NT2/D1 (cell line): Measurements from ENCODE around the gene TTPAL.
"Not testable (repeated sequence)": the region's sequence is repeated elsewhere in the genome, so short reads cannot be mapped to it uniquely, and the experiment has no call there.

ENCODE experiments used
- DNase-seq: peaks from one replicate; pipeline ENCODE4 v3.0.0-alpha.2; 2011; ENCODE audit warnings: low read depth, low spot score
- H3K27me3 ChIP-seq: 2 replicates; pipeline ENCODE4 v1.6.0; 2011; ENCODE audit warnings: mild to moderate bottlenecking; ENCODE audit not compliant: insufficient read length, insufficient read depth
- H3K36me3 ChIP-seq: 2 replicates; pipeline ENCODE4 v1.6.1; 2011; ENCODE audit warnings: mild to moderate bottlenecking, low read length, mixed read lengths; ENCODE audit not compliant: insufficient read depth, insufficient read length
- H3K4me1 ChIP-seq: 2 replicates; pipeline ENCODE4 v1.5.1; 2011; ENCODE audit not compliant: insufficient read depth, insufficient read length
- H3K4me3 ChIP-seq: 2 replicates; pipeline ENCODE4 v1.5.1; 2011; ENCODE audit warnings: low read depth; ENCODE audit not compliant: insufficient read length
- H3K9ac ChIP-seq: 2 replicates; pipeline ENCODE4 v1.6.0; 2011; ENCODE audit warnings: low read depth; ENCODE audit not compliant: insufficient read length
- H3K9me3 ChIP-seq: 2 replicates; pipeline ENCODE4 v1.5.1; 2011; ENCODE audit warnings: mild to moderate bottlenecking, low read length; ENCODE audit not compliant: insufficient read depth
- SUZ12 ChIP-seq: IDR thresholded peaks from 2 replicates; pipeline ENCODE4 v1.6.1; 2011; ENCODE audit not compliant: insufficient read length, insufficient read depth; ENCODE audit errors: extremely low read depth
- YY1 ChIP-seq: IDR thresholded peaks from 2 replicates; pipeline ENCODE4 v1.6.1; 2011; ENCODE audit not compliant: insufficient read length, insufficient read depth
- ZNF274 ChIP-seq: IDR thresholded peaks from 2 replicates; pipeline ENCODE4 v1.6.1; 2011; ENCODE audit warnings: mild to moderate bottlenecking, low read depth, low read length

Gene TTPAL

DNA sequence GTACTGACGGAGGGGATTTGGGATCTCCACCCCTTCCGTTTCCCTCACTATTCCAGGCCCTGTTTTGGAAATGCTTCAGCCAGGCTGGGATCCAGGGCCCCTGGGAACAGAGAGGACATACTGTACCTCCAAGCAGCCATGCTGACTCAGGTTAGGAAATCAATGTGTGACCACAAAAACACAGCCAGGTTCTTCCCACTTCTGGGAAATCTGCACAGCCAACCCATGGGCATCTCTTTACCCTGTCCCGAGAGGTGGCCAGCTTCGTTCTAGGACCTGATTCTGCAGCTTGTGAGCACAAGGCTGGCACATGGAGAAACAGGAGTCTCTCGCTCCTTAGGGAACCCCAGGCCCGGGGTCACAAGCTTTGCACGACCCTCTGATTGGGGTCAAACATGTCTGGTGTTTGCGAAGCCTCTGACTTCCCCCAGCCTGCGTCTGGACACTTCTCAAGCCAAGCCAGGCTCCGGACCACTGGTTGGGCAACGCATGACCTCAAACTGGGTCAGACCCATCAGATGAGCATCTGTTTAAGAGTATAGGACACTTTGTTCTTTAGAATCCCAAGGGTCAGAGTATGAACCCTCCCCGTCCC is 8.3 kb upstream of the TTPAL start:
- Histone ChIP-seq H3K4me3 (no peak overlapping the region), H3K27me3 (no peaks in the 10 kb centered on the region), H3K9me3 (no peaks in the 10 kb centered on the region), H3K9ac (no peak overlapping the region), H3K4me1 (no peaks in the 10 kb centered on the region), H3K36me3 (no peaks in the 10 kb centered on the region)
- TF ChIP-seq YY1 (no peak), SUZ12 (no peak), ZNF274 (no peak)
- no peak for DNase-seq

DNA sequence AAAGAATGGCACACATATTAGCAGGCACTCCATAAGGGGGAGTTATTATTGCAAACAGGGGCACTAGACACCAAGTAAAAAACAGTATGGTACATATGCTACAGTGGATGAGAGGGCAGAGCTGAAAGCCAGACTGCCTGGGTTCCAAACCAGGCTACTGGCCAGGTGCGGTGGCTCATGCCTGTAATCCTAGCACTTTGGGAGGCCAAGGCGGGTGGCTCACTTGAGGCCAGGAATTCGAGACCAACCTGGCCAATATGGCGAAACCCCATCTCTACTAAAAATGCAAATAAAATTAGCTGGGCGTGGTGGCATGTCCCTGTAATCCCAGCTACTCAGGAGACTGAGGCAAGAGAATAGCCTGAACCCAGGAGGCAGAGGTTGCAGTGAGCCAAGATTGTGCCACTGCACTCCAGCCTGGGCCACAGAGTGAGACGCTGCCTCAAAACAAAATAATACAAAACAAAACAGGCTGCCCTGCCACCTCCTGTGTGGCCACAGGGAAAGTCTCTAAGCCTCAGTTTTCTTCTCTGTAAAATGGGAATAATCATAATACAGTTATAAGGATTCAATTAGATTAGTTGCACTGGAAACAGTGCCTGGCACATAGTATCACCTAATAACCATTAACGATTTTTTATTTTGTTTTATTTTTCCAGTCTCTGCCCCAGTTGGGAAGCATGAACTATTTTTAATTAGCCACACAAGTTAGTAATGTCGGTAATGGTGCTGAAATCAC is 7.5 kb upstream of the TTPAL start:
- TF ChIP-seq YY1 = no peak
- TF ChIP-seq SUZ12 = no peak
- no peak for TF ChIP-seq ZNF274
- Histone ChIP-seq H3K9ac (no peak overlapping the region), H3K4me3 (no peak overlapping the region), H3K36me3 (no peaks in the 10 kb centered on the region), H3K9me3 (no peaks in the 10 kb centered on the region), H3K4me1 (no peaks in the 10 kb centered on the region), H3K27me3 (no peaks in the 10 kb centered on the region)
- no peak for DNase-seq

DNA sequence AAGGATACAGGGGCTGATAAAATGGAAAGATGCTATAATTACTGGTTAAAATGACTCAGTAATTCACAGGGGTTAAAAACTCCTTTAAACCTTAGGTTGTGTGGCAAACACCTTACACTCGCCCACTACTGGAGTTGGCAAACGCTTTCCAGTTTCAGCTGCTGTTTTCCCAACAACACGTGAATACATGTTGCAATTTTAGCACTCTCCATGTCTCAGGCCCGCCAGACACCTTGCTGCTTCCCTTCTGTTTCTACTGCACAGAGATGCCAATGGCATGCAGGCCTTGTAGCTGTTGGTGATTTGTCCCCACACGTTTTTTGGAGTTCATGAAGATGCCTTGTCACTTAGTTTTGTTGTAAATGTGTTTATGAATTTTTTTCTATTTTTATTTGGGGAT is 5.3 kb upstream of the TTPAL start:
- H3K4me1 ChIP-seq = peaks cover 1% of the 10 kb centered on the region
- no peak overlapping the region for H3K4me3 ChIP-seq
- TF ChIP-seq ZNF274 (no peak), SUZ12 (no peak), YY1 (no peak)

DNA sequence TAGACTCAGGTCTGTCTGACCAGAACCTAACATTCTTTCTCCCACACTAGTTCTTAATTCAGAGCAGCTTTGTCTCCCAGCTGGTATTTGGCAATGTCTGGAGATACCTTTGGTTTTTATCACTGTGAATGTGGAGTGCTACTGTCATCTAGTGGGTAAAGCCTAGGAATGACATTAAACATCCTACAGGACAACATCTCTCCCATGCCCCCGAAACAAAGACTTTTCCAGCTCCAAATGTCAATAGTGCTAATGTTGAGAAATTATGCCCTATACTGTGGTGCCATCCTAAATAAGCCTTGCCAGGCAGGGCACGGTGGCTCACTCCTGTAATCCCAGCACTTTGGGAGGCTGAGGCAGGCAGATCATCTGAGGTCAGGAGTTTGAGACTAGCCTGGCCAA is 4.2 kb upstream of the TTPAL start:
- Histone ChIP-seq H3K27me3 (peaks cover 2% of the 10 kb centered on the region), H3K9ac (no peak overlapping the region), H3K36me3 (no peaks in the 10 kb centered on the region), H3K9me3 (no peaks in the 10 kb centered on the region), H3K4me1 (peaks cover 2% of the 10 kb centered on the region), H3K4me3 (no peak overlapping the region)
- DNase-seq = no peak
- TF ChIP-seq SUZ12 = no peak

More for the DNA sequence above, 5.3 kb upstream of the TTPAL start:
- H3K36me3 ChIP-seq = no peaks in the 10 kb centered on the region
- no peaks in the 10 kb centered on the region for H3K9me3 ChIP-seq
- no peak for DNase-seq
- H3K27me3 ChIP-seq = peaks cover 2% of the 10 kb centered on the region
- H3K9ac ChIP-seq = no peak overlapping the region

DNA sequence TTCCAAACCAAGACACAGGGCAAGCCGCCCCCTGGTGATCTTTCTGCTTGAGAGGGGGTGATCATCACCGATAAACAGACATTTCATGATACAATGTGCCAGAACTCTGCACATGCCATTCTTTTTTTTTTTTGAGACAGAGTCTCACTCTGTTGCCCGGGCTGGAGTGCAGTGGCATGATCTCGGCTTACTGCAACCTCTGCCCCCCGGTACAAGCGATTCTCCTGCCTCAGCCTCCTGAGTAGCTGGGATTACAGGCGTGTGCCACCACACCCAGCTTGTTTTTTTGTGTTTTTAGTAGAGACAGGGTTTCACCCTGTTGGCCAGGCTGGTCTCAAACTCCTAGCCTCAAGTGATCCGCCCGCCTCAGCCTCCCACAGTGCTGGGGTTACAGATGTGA is 3.4 kb upstream of the TTPAL start:
- DNase-seq, H3K9ac ChIP-seq, H3K36me3 ChIP-seq, H3K9me3 ChIP-seq, H3K27me3 ChIP-seq, H3K4me3 ChIP-seq, H3K4me1 ChIP-seq: not testable (repeated sequence)

DNA sequence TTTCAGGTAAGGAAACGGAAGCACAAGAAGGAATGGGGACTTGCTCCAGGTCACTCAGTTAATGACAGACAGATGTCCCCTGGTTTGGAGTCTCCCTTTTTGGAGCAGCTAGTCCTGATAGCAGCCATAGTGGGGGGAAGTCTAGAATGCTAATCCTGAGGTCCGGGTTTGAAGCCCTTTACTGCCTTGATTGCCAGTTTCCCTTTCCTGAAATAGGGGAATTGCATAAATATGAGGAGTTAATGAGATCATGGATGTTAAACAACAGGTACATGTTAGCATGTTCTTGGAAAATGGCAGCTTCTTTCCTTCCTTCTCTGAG is 341 bp upstream of the TTPAL start:
- Histone ChIP-seq H3K27me3 (peaks cover 2% of the 10 kb centered on the region), H3K9ac (peak overlapping the region; percentile 98), H3K4me3 (peak overlapping the region; percentile 95)

DNA sequence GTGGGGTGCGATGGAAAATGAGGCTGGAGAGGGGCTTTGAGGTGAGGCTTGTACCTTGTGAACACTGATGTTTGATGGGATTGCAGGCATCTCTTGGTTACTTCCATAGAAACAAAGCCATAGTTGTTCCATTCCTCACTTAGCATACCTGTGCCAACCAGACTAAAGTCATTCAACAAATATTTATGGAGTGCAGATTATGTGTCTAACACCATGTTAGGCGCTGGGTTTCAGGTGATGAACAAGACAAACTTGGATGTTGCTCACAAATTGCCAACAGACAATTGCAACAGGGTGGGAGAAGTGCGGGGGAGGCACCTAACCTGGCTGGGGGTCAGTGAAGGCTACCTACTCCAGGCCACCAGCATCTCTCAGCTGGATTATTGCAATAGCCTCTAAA is 1.5 kb downstream of the TTPAL start:
- Histone ChIP-seq H3K4me3 (no peak overlapping the region), H3K9me3 (no peaks in the 10 kb centered on the region), H3K9ac (no peak overlapping the region), H3K4me1 (peaks cover 2% of the 10 kb centered on the region), H3K27me3 (peaks cover 2% of the 10 kb centered on the region), H3K36me3 (peaks cover 27% of the 10 kb centered on the region)
- TF ChIP-seq YY1 (no peak), SUZ12 (no peak), ZNF274 (no peak)
- DNase-seq = no peak

More for the DNA sequence above, 341 bp upstream of the TTPAL start:
- TF ChIP-seq YY1 = no peak
- no peak for TF ChIP-seq SUZ12
- Histone ChIP-seq H3K36me3 (peaks cover 9% of the 10 kb centered on the region), H3K4me1 (peaks cover 2% of the 10 kb centered on the region), H3K9me3 (no peaks in the 10 kb centered on the region)
- DNase-seq = no peak

DNA sequence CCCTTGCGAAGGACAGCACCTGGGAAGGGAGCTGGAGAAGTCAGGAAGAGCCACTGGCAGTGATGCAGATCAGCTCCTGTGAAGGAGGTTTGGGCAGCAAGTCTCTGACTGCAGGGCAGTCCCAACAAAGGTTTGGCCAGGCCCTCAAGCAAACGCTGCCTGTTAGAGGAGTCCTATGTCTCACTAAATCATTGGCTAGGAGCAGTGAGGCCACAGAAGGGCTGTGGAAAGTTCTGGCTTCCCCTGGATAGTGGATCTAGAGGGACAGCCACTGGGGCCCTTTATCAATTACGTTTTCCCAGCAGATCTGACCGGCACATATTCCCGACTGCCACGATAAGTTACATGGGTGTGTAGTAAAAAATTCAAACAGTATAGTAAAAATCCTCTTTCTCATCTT is 2.5 kb downstream of the TTPAL start:
- H3K27me3 ChIP-seq = peaks cover 2% of the 10 kb centered on the region
- no peaks in the 10 kb centered on the region for H3K9me3 ChIP-seq
- no peak overlapping the region for H3K4me3 ChIP-seq
- peaks cover 2% of the 10 kb centered on the region for H3K4me1 ChIP-seq
- H3K9ac ChIP-seq = no peak overlapping the region
- DNase-seq = no peak
- peaks cover 29% of the 10 kb centered on the region for H3K36me3 ChIP-seq
- TF ChIP-seq YY1 (no peak), SUZ12 (no peak), ZNF274 (no peak)
